HCT116 (cell line): Measurements from ENCODE around the gene BATF2. TPM values are rescaled to one million over a fixed set of nuclear protein-coding genes. Genes with fewer than 3 reads are reported as not detected.
A peak's percentile ranks its signal among the peaks of the same experiment; 100 is the strongest.

Experiments
- ATAC-seq: fragments of 200-7000 bp; cut with Tn5 transposase; 2 replicates; pipeline ENCODE4 v1.9.1; 2020; ENCODE audit warnings: mild to moderate bottlenecking, moderate library complexity
- BruUV-seq: library from RNA; stranded (reverse); fragments of 400-500 nt; replicated peaks from 2 replicates; lab custom pipeline; 2021; lab: Mats Ljungman, UMichigan
- CTCF ChIA-PET: fragments of 300-600 bp; sonication (Branson Sonifier 250); formaldehyde crosslinking; loops from one replicate; lab custom pipeline; 2021; ENCODE audit warnings: antibody characterized with exemption; lab: Charles Lee
- POLR2A ChIA-PET: fragments of 300-600, 350-600 bp; sonication (Branson Sonifier 250); formaldehyde crosslinking; loops from one replicate; lab custom pipeline; 2021; ENCODE audit warnings: antibody characterized with exemption; lab: Charles Lee
- RAD21 ChIA-PET, 2 experiments: fragments of 300-600 bp; sonication (Branson Sonifier 250); formaldehyde crosslinking; loops; one replicate each; lab custom pipeline; 2023; ENCODE audit warnings: low total read pairs in 2 of 2; ENCODE audit not compliant: uncharacterized antibody in 2 of 2, unreplicated experiment in 2 of 2, low non-redundant PET in 1 of 2; lab: Charles Lee
- DNase-seq: peaks from one replicate; pipeline ENCODE4 v3.0.0-alpha.2; 2010; ENCODE audit warnings: low read depth, low spot score
- H2AFZ ChIP-seq: fragments of 200-600 bp; shearing (Covaris generic), sonication (generic); 2 replicates; pipeline ENCODE4 v1.6.1; 2017; ENCODE audit warnings: low read depth, mixed run types, mixed read lengths, antibody characterized with exemption, low read length; ENCODE audit not compliant: poor library complexity, severe bottlenecking
- H3K27ac ChIP-seq: 2 replicates; pipeline ENCODE4 v1.5.1; 2012; ENCODE audit warnings: low read depth, low read length
- H3K27me3 ChIP-seq: fragments of 200-600 bp; sonication (generic); 2 replicates; pipeline ENCODE4 v1.6.1; 2016; ENCODE audit warnings: mixed run types, low read length, mixed read lengths; ENCODE audit not compliant: insufficient read depth
- H3K36me3 ChIP-seq, 2 experiments: fragments of 200-500 bp in 1 of 2; fragments of 200-600 bp in 1 of 2; sonication (Bioruptor generic) in 1 of 2; sonication (generic) in 1 of 2; 2 replicates each; pipeline versions ENCODE4 v1.5.1 to v1.6.1; 2014 to 2016; ENCODE audit warnings: low read length in 2 of 2, inconsistent platforms in 1 of 2, mixed read lengths in 1 of 2, mixed run types in 1 of 2; ENCODE audit not compliant: insufficient read depth in 2 of 2, control insufficient read depth in 1 of 2
- H3K4me1 ChIP-seq, 2 experiments: fragments of 200-600 bp in 1 of 2; sonication (generic) in 1 of 2; 2 replicates each; pipeline versions ENCODE4 v1.5.1 to v1.6.1; 2012 to 2017; ENCODE audit warnings: low read length in 2 of 2, inconsistent platforms in 1 of 2, mild to moderate bottlenecking in 1 of 2, mixed read lengths in 1 of 2, mixed run types in 1 of 2, moderate library complexity in 1 of 2; ENCODE audit not compliant: insufficient read depth in 2 of 2, control insufficient read depth in 1 of 2
- H3K4me2 ChIP-seq: fragments of 200-600 bp; sonication (generic); 2 replicates; pipeline ENCODE4 v1.6.1; 2017; ENCODE audit warnings: mixed run types, low read length, mixed read lengths
- H3K4me3 ChIP-seq, 2 experiments: fragments of 200-600 bp in 1 of 2; sonication (generic) in 1 of 2; replicated peaks in 1 of 2; 2 replicates each; pipeline ENCODE4 v1.5.1; 2011 to 2016; ENCODE audit warnings: low read length in 2 of 2, control low read depth in 1 of 2, low read depth in 1 of 2, mild to moderate bottlenecking in 1 of 2, mixed read lengths in 1 of 2, mixed run types in 1 of 2
- H3K79me2 ChIP-seq: fragments of 200-600 bp; sonication (generic); 2 replicates; pipeline ENCODE4 v1.6.1; 2017; ENCODE audit warnings: mild to moderate bottlenecking, mixed run types, low read length, moderate library complexity, mixed read lengths; ENCODE audit not compliant: insufficient read depth
- H3K9ac ChIP-seq: fragments of 200-600 bp; sonication (generic); 2 replicates; pipeline ENCODE4 v1.6.1; 2016; ENCODE audit warnings: low read length, mixed read lengths
- H3K9me2 ChIP-seq: fragments of 200-600 bp; sonication (generic), shearing (Covaris generic); 2 replicates; pipeline ENCODE4 v1.6.1; 2017; ENCODE audit warnings: mixed run types, mild to moderate bottlenecking, moderate library complexity; ENCODE audit not compliant: insufficient read depth
- H3K9me3 ChIP-seq, 2 experiments: fragments of 200-500 bp in 1 of 2; fragments of 200-600 bp in 1 of 2; sonication (Bioruptor generic) in 1 of 2; sonication (generic) in 1 of 2; 2 replicates each; pipeline ENCODE4 v1.6.1; 2014 to 2017; ENCODE audit warnings: low read length in 2 of 2, mixed read lengths in 2 of 2, inconsistent platforms in 1 of 2, low read depth in 1 of 2, mild to moderate bottlenecking in 1 of 2, mixed run types in 1 of 2, moderate library complexity in 1 of 2; ENCODE audit not compliant: control insufficient read depth in 1 of 2, insufficient read depth in 1 of 2
- H4K20me1 ChIP-seq: fragments of 200-600 bp; sonication (generic), shearing (Covaris generic); 2 replicates; pipeline ENCODE4 v1.6.1; 2017; ENCODE audit warnings: mixed run types, mild to moderate bottlenecking, moderate library complexity; ENCODE audit not compliant: insufficient read depth
- CBX3 ChIP-seq: IDR thresholded peaks from 2 replicates; pipeline ENCODE4 v1.6.1; 2012; ENCODE audit warnings: low read depth
- CEBPB ChIP-seq: IDR thresholded peaks from 2 replicates; pipeline ENCODE4 v1.6.1; 2012; ENCODE audit warnings: low read depth
- EGR1 ChIP-seq: IDR thresholded peaks from 2 replicates; pipeline ENCODE4 v1.6.1; 2012; ENCODE audit warnings: low read depth
- JUND ChIP-seq: IDR thresholded peaks from 2 replicates; pipeline ENCODE4 v1.6.1; 2012
- POLR2AphosphoS5 ChIP-seq: IDR thresholded peaks from 2 replicates; pipeline ENCODE4 v1.6.1; 2011; ENCODE audit warnings: mild to moderate bottlenecking, low read depth, low read length, moderate library complexity
- RAD21 ChIP-seq: IDR thresholded peaks from 2 replicates; pipeline ENCODE4 v1.6.1; 2012; ENCODE audit warnings: low read depth, mild to moderate bottlenecking
- SIN3A ChIP-seq: IDR thresholded peaks from 2 replicates; pipeline ENCODE4 v1.6.1; 2012; ENCODE audit warnings: low read depth
- SRF ChIP-seq: IDR thresholded peaks from 2 replicates; pipeline ENCODE4 v1.6.1; 2012; ENCODE audit warnings: low read depth
- ZFX ChIP-seq: fragments of 450-650 bp; IDR thresholded peaks from 2 replicates; pipeline ENCODE4 v1.6.1; 2017
- intact Hi-C: fragments of 100-400 bp; cut with micrococcal nuclease; formaldehyde crosslinking; loops from 2 replicates; pipeline ENCODE4 v1.10.0; 2022
- total RNA-seq: library from RNA; stranded (reverse); gene quantifications from one replicate; pipeline ENCODE4 v1.2.1, GENCODE V29; 2021; ENCODE audit not compliant: unreplicated experiment
- TF ChIP-seq, protein P1 (sequence below), 3 experiments: fragments of 200-600 bp in 1 of 3; sonication (generic) in 1 of 3; IDR thresholded peaks in 2 of 3; conservative IDR thresholded peaks in 1 of 3; 2 replicates each; pipeline ENCODE4 v1.5.1; 2012 to 2017; ENCODE audit warnings: low read depth in 2 of 3, low read length in 2 of 3, antibody characterized with exemption in 1 of 3, borderline replicate concordance in 1 of 3, control low read depth in 1 of 3, mild to moderate bottlenecking in 1 of 3, mixed read lengths in 1 of 3, mixed run types in 1 of 3, moderate library complexity in 1 of 3; ENCODE audit not compliant: insufficient read depth in 1 of 3
- TF ChIP-seq, protein P2 (sequence below): IDR thresholded peaks from 2 replicates; pipeline ENCODE4 v1.6.1; 2012
- TF ChIP-seq, protein P3 (sequence below): IDR thresholded peaks from 2 replicates; pipeline ENCODE4 v1.6.1; 2012
- TF ChIP-seq, protein P4 (sequence below): IDR thresholded peaks from 2 replicates; pipeline ENCODE4 v1.6.1; 2011; ENCODE audit warnings: mild to moderate bottlenecking, low read length, moderate library complexity; ENCODE audit not compliant: insufficient replicate concordance; ENCODE audit errors: extremely low read depth

Gene BATF2
- total RNA-seq, 1 experiment from 2014 or later = 2.1 TPM

DNA sequence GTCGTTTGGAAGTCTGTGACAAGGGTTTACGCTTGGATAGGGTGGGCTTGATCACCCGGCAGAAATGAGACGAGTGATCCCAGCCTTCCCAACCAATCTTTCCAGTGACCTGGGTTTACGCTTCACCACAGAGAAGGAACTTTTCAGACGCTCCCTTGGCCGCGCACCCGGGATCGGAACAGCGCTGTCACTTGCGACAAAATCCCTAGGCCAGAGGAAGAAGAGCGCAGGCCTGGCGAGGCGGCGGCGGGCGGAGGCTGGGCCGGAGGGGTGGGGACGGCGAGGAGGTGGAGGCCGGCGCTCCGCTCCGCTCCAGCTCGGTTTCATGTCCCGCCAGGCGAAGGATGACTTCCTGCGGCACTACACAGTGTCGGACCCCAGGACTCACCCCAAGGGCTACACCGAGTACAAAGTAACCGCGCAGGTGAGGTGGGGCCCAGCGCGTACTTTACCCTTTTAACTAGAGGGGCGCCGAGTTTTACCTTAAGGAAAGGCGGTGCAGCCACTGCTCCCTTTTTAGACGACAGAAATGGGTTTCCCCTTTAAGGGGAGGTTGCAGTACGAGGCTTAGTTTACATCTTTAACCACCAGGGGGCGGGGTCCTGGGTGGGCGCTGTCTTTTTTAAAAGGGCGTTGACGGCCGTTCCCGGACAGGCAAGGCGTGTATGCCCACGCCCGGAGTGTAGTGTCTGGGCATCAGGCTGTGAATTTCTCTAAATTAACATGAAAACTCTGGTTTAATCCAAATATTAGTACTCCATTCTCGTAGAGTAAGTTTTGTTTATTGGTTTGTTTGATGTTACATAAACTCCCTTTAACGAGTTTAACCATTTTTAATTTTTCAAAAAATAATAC lies 30.7 kb upstream of the BATF2 start, which contains the start of gene SNX15 (continued):
- TF ChIP-seq, protein P1, sequence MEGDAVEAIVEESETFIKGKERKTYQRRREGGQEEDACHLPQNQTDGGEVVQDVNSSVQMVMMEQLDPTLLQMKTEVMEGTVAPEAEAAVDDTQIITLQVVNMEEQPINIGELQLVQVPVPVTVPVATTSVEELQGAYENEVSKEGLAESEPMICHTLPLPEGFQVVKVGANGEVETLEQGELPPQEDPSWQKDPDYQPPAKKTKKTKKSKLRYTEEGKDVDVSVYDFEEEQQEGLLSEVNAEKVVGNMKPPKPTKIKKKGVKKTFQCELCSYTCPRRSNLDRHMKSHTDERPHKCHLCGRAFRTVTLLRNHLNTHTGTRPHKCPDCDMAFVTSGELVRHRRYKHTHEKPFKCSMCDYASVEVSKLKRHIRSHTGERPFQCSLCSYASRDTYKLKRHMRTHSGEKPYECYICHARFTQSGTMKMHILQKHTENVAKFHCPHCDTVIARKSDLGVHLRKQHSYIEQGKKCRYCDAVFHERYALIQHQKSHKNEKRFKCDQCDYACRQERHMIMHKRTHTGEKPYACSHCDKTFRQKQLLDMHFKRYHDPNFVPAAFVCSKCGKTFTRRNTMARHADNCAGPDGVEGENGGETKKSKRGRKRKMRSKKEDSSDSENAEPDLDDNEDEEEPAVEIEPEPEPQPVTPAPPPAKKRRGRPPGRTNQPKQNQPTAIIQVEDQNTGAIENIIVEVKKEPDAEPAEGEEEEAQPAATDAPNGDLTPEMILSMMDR (IDR thresholded peaks at IDR 0.05 in 2 of 3, conservative IDR thresholded peaks at IDR 0.05 in 1 of 3; ENCODE audit: borderline replicate concordance in 1 of 3, insufficient read depth in 1 of 3, low read depth in 2 of 3, low read length in 2 of 3) = peak; percentile 12 to 61 (median 42); a peak in 4 of 6 replicates

DNA sequence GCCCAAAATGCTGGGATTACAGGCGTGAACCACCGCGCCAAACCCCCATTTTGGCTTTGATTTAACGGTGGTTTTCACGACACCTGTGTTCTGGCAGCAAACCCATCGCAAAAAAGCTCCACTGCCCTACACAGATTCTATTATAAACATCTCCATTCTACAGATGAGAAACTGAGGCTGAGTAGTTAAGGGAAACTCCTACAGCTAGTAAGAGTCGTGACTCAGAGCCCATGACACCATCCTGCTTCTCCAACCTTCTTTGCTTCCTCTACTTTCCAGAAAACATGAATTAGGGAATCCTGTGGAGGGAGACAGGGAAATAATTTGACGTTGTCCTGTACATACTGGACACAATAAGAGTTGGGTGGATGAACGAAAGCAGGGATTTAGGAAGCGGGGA lies 30.0 kb upstream of the BATF2 start:
- Histone ChIP-seq H3K9me2 (no peaks in the 10 kb centered on the region), H3K27ac (peak overlapping the region; percentile 75), H3K36me3 (no peaks in the 10 kb centered on the region), H4K20me1 (no peaks in the 10 kb centered on the region), H3K9me3 (no peaks in the 10 kb centered on the region), H2AFZ (peak overlapping the region; percentile 18), H3K27me3 (no peaks in the 10 kb centered on the region), H3K4me2 (peak overlapping the region; percentile 71), H3K79me2 (no peaks in the 10 kb centered on the region), H3K4me3 (peak overlapping the region; percentile 39 to 44), H3K9ac (peak overlapping the region; percentile 43), H3K4me1 (peaks cover 11 to 22% of the 10 kb centered on the region in 2 experiments; a peak in 3 of 4 replicates)
- DNase-seq (no peak), ATAC-seq (peak; percentile 21)
- CTCF ChIA-PET = interaction anchor here (1.2 to 1.6 kb wide), 2 partner anchors 12 to 85 kb away, joined by 4 to 5 read pairs; partner anchors contain the start of gene TM7SF2
- BruUV-seq = no TSS peak
- RAD21 ChIA-PET = no interaction called here
- POLR2A ChIA-PET = interaction anchor here (0.6 to 1.2 kb wide), 2 partner anchors 20 to 96 kb away, joined by 3 to 4 read pairs; no protein-coding TSS in a partner anchor
- intact Hi-C loops = loop anchor here (1.0 to 5.0 kb wide), 5 partner anchors 13 to 180 kb away; partner anchors contain the start of genes ARL2, ATG2A, CDCA5 and EHD1
- TF ChIP-seq POLR2AphosphoS5 = no peak
- no peak for TF ChIP-seq JUND
- no peak for TF ChIP-seq SRF
- no peak for TF ChIP-seq CEBPB
- TF ChIP-seq, protein P2, sequence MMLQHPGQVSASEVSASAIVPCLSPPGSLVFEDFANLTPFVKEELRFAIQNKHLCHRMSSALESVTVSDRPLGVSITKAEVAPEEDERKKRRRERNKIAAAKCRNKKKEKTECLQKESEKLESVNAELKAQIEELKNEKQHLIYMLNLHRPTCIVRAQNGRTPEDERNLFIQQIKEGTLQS = no peak
- no peak for TF ChIP-seq RAD21
- no peak for TF ChIP-seq EGR1
- TF ChIP-seq, protein P3, sequence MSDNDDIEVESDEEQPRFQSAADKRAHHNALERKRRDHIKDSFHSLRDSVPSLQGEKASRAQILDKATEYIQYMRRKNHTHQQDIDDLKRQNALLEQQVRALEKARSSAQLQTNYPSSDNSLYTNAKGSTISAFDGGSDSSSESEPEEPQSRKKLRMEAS = no peak
- TF ChIP-seq ZFX = no peak
- TF ChIP-seq, protein P1 (IDR thresholded peaks at IDR 0.05 in 2 of 3, conservative IDR thresholded peaks at IDR 0.05 in 1 of 3; ENCODE audit: borderline replicate concordance in 1 of 3, insufficient read depth in 1 of 3, low read depth in 2 of 3, low read length in 2 of 3) = no peak
- TF ChIP-seq CBX3 = no peak
- TF ChIP-seq, protein P4, sequence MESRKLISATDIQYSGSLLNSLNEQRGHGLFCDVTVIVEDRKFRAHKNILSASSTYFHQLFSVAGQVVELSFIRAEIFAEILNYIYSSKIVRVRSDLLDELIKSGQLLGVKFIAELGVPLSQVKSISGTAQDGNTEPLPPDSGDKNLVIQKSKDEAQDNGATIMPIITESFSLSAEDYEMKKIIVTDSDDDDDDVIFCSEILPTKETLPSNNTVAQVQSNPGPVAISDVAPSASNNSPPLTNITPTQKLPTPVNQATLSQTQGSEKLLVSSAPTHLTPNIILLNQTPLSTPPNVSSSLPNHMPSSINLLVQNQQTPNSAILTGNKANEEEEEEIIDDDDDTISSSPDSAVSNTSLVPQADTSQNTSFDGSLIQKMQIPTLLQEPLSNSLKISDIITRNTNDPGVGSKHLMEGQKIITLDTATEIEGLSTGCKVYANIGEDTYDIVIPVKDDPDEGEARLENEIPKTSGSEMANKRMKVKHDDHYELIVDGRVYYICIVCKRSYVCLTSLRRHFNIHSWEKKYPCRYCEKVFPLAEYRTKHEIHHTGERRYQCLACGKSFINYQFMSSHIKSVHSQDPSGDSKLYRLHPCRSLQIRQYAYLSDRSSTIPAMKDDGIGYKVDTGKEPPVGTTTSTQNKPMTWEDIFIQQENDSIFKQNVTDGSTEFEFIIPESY = no peak
- TF ChIP-seq SIN3A = no peak
